Mammary epithelial cell (primary cell): ENCODE results near the gene ZBTB20.

Source experiments
- CTCF ChIP-seq, 2 donors: IDR thresholded peaks in 1 of 2; conservative IDR thresholded peaks in 1 of 2; 2 replicates each; pipeline ENCODE4 v1.5.1; 2011 to 2012; ENCODE audit warnings: inconsistent platforms in 2 of 2, low read length in 2 of 2, mild to moderate bottlenecking in 2 of 2, control low read depth in 1 of 2, low read depth in 1 of 2; ENCODE audit not compliant: insufficient read depth in 1 of 2; ENCODE audit errors: extremely low read depth in 1 of 2
- EZH2 ChIP-seq: IDR thresholded peaks from 2 replicates; pipeline ENCODE4 v1.6.1; 2012; ENCODE audit warnings: low read length, inconsistent platforms, borderline replicate concordance

- TF ChIP-seq EZH2 = no peak
- TF ChIP-seq CTCF (conservative IDR thresholded peaks at IDR 0.05 in 1 of 2, IDR thresholded peaks at IDR 0.05 in 1 of 2; ENCODE audit: extremely low read depth in 1 of 2, insufficient read depth in 1 of 2, low read depth in 1 of 2, low read length in 2 of 2) = no peak
Observed at GRCh38 chr3:114685161-114685560, 461.9 kb downstream of the ZBTB20 start.
